Fibroblast of pulmonary artery (primary cell): ENCODE data around the gene RHOXF2B.
"Not testable (repeated sequence)": the region's sequence is repeated elsewhere in the genome, so short reads cannot be mapped to it uniquely, and the experiment has no call there.

Experiments
- DNase-seq: peaks from one replicate; pipeline ENCODE4 v3.0.0-alpha.2; 2010; ENCODE audit warnings: low read depth
- H3K4me3 ChIP-seq: replicated peaks from 2 replicates; pipeline ENCODE4 v1.5.1; 2011; ENCODE audit warnings: low read depth, mild to moderate bottlenecking, control low read depth, low read length, moderate library complexity
- CTCF ChIP-seq: IDR thresholded peaks from 2 replicates; pipeline ENCODE4 v1.5.1; 2011; ENCODE audit warnings: mild to moderate bottlenecking, control low read depth, low read length, inconsistent platforms; ENCODE audit errors: missing control alignments

RHOXF2B gene

DNA sequence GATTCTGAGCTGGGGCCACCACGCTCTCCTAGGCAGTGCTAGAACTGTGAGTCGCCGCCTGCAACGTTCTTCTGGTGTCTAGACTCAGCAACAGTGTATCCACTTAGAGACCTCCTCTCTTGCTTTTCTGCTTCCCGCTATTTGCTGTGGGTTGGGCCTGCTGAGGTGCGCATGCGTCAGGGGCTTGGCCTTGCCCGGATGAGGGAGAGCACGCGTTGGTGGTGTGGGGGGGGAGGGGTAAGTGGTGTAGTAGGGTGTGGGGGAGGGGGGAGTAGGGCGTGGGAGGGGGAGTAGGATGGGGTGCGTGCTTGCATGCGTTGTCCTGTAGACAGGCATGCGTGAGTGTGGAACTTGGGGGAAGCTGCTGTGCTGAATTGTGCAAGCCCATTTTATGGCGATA lies at the start of gene RHOXF2B:
RHOXF2B (minus strand) TSS at position 101 of the 400 bp plus-strand sequence. CDS start 138 bp downstream, outside the sequence.
- H3K4me3 ChIP-seq, DNase-seq: not testable (repeated sequence)

- no peak overlapping the region for H3K4me3 ChIP-seq
- no peak for DNase-seq
- TF ChIP-seq CTCF, result no peak
Observed at GRCh38 chrX:120125444-120125843, 48.0 kb upstream of the RHOXF2B start.

- H3K4me3 ChIP-seq, result no peak overlapping the region
- no peak for DNase-seq
- no peak for TF ChIP-seq CTCF
Observed at GRCh38 chrX:120120223-120120622, 42.7 kb upstream of the RHOXF2B start.

DNA sequence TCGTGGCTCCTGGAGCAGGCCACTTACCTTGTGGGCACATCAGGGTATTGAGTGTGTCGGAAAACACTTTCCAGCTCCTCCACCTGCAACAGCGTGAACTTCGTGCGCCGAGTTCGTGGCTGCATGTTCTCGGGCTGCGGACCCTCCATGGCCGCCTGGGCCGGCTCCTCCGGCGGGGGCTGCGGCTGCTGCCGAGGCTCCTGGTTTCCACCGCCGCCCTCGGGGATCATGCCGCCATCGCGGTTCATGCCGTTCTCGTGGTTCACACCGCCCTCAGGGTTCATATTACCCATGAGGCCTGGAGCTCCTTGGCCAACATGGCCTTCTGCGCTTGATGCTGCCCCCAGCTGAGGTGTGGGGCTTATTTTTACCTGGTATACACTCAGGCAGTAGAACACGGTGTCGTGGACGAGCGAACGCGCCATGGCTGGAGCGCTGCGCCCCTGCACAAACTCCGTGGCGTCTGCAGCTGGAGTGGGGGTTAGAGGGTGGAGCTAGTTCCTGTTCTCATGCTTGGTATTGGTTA lies 38.0 kb upstream of the RHOXF2B start, which contains the start of gene RHOXF1:
RHOXF1 (minus strand) TSS at position 476 of the 526 bp plus-strand sequence; CDS start at position 425, 51 bp downstream.
- no peak for DNase-seq
- no peak for TF ChIP-seq CTCF
- no peak within 1 kb of the TSS for H3K4me3 ChIP-seq

DNA sequence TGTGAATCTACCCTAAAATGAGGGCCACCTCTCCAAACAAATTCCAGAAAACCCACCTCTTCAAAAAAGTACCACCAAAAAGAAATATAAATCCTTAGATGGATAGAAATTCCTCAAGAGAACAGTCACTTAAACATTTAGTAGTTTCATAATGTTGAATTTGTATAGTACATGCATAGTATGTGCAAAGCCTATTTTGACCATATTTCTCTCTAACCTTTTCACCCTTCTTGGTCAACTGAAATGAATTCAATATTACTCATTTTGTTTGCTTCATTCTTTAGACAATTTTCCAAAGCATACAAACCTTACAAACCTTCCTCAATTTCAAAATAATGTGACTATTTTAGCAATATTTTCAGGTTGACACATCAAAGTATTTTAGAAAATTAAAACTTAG lies 34.1 kb upstream of the RHOXF2B start:
- no peak for TF ChIP-seq CTCF
- DNase-seq, result no peak
- no peak overlapping the region for H3K4me3 ChIP-seq

DNA sequence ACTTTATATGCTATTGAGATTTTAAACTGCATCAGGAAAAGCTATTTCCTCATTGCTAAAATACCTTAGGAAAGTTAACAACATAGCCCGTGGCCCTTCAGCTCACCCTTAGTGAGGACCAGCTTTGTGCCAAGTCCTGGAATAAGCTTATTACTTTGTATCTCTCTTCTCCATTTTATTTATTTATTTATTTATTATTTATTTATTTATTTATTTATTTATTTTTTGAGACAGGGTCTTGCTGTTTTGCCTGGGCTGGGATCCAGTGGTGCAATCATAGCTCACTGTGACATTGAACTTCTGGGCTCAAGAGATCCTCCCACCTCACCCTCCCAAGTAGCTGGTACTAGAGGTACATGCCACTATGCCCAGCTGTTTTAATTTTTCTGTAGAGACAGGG lies 31.9 kb upstream of the RHOXF2B start:
- no peak for TF ChIP-seq CTCF
- no peak overlapping the region for H3K4me3 ChIP-seq
- DNase-seq, result no peak

GRCh38 chrX:120104707-120105106 lies 27.2 kb upstream of the RHOXF2B start:
- not testable (repeated sequence) for DNase-seq, H3K4me3 ChIP-seq

- H3K4me3 ChIP-seq, DNase-seq: not testable (repeated sequence)
Observed at GRCh38 chrX:120101057-120101456, 23.6 kb upstream of the RHOXF2B start.

- TF ChIP-seq CTCF, result no peak
- DNase-seq, result no peak
- no peak overlapping the region for H3K4me3 ChIP-seq
Observed at GRCh38 chrX:120090208-120090607, 12.7 kb upstream of the RHOXF2B start.
